Esophagus (tissue), 2 donors: ENCODE data around the gene PGBD1. TPM values are rescaled to one million over a fixed set of nuclear protein-coding genes. Genes with fewer than 3 reads are reported as not detected.
A peak's percentile ranks its signal among the peaks of the same experiment; 100 is the strongest.

Source experiments
- H3K27ac ChIP-seq, 2 donors: one replicate each; pipeline ENCODE4 v1.5.1; 2013; ENCODE audit warnings: low read depth in 2 of 2, mild to moderate bottlenecking in 2 of 2, inconsistent platforms in 1 of 2, low read length in 1 of 2, moderate library complexity in 1 of 2
- H3K27me3 ChIP-seq, 2 donors: one replicate each; pipeline ENCODE4 v1.6.1; 2013; ENCODE audit warnings: low read length in 2 of 2, control low read depth in 1 of 2, mild to moderate bottlenecking in 1 of 2; ENCODE audit not compliant: insufficient read depth in 2 of 2, control insufficient read depth in 1 of 2
- H3K36me3 ChIP-seq, 2 donors: one replicate each; pipeline ENCODE4 v1.6.1; 2013; ENCODE audit warnings: low read length in 1 of 2; ENCODE audit not compliant: control insufficient read depth in 2 of 2, insufficient read depth in 2 of 2
- H3K4me1 ChIP-seq, 2 donors: one replicate each; pipeline ENCODE4 v1.6.1; 2013; ENCODE audit warnings: low read length in 1 of 2; ENCODE audit not compliant: control insufficient read depth in 2 of 2, insufficient read depth in 2 of 2
- H3K4me3 ChIP-seq, 2 donors: one replicate each; pipeline ENCODE4 v1.5.1; 2013; ENCODE audit warnings: low read length in 2 of 2, mild to moderate bottlenecking in 2 of 2, low read depth in 1 of 2, moderate library complexity in 1 of 2
- H3K9me3 ChIP-seq, 2 donors: one replicate each; pipeline ENCODE4 v1.6.1; 2013; ENCODE audit warnings: mild to moderate bottlenecking in 2 of 2, low read depth in 1 of 2, low read length in 1 of 2, moderate library complexity in 1 of 2; ENCODE audit not compliant: control insufficient read depth in 2 of 2, insufficient read depth in 1 of 2
- WGBS, 2 donors: extraction: QIAGEN DNeasy Blood & Tissue Kit; methylation state at CpG; one replicate each; pipeline ENCODE4 v1.1.7; 2013; 5-methylcytosine and 5-hydroxymethylcytosine counted together
- polyA plus RNA-seq, 2 donors: library from polyadenylated mRNA; stranded (reverse); fragments of 200-250 nt; gene quantifications; one replicate each; pipeline ENCODE4 v1.2.3, GENCODE V29; 2013
- donor health status: healthy with polysubstance abuse.
- donor health status: Bipolar disorder and iron deficiency.

The PGBD1 gene
- polyA plus RNA-seq, 2 donors: 1.3 to 1.7 TPM

GRCh38 chr6:28250747-28251146 lies 30.6 kb upstream of the PGBD1 start:
- 84 to 88% methylated on average over 2 of the region's 2 CpGs for WGBS, 2 donors
- Histone ChIP-seq H3K27ac (no peak overlapping the region), H3K9me3 (no peaks in the 10 kb centered on the region), H3K4me3 (peak overlapping the region in 1 of 2 donors; percentile 88), H3K36me3 (peaks cover 10% of the 10 kb centered on the region in 2 donors), H3K27me3 (no peaks in the 10 kb centered on the region), H3K4me1 (peaks cover 0 to 3% of the 10 kb centered on the region in 2 donors)

- 0 to 1% methylated on average over 23 to 25 of the region's 25 CpGs for WGBS, 2 donors
Measured at GRCh38 chr6:28251661-28252008, 29.7 kb upstream of the PGBD1 start.

GRCh38 chr6:28252009-28252975 lies 29.1 kb upstream of the PGBD1 start, which contains the start of gene ZKSCAN4:
ZKSCAN4 (minus strand) TSS chr6:28252269; CDS start chr6:28251980, 289 bp downstream.
- H3K27me3 ChIP-seq: no peaks in the 10 kb centered on the region
- no peaks in the 10 kb centered on the region for H3K9me3 ChIP-seq
- H3K36me3 ChIP-seq: peaks cover 0 to 10% of the 10 kb centered on the region in 2 donors
- peak within 1 kb of the TSS in 1 of 2 donors; percentile 51 for H3K27ac ChIP-seq
- peak within 1 kb of the TSS; percentile 60 to 88 for H3K4me3 ChIP-seq
- WGBS, 2 donors: 7 to 8% methylated on average over 14 of the region's 14 CpGs
- peaks cover 0 to 3% of the 10 kb centered on the region in 2 donors for H3K4me1 ChIP-seq

More at GRCh38 chr6:28251661-28252008, 29.7 kb upstream of the PGBD1 start:
- no peak overlapping the region for H3K27ac ChIP-seq
- H3K4me3 ChIP-seq: peak overlapping the region; percentile 60 to 88
- peaks cover 0 to 3% of the 10 kb centered on the region in 2 donors for H3K4me1 ChIP-seq
- no peaks in the 10 kb centered on the region for H3K9me3 ChIP-seq
- peaks cover 3 to 10% of the 10 kb centered on the region in 2 donors for H3K36me3 ChIP-seq
- no peaks in the 10 kb centered on the region for H3K27me3 ChIP-seq

GRCh38 chr6:28254121-28254519 lies 27.3 kb upstream of the PGBD1 start:
- peaks cover 0 to 5% of the 10 kb centered on the region in 2 donors for H3K4me1 ChIP-seq
- no peak overlapping the region for H3K27ac ChIP-seq
- H3K9me3 ChIP-seq: peaks cover 0 to 1% of the 10 kb centered on the region in 2 donors
- 74 to 85% methylated on average over 1 of the region's 1 CpG for WGBS, 2 donors
- no peak overlapping the region for H3K4me3 ChIP-seq
- no peaks in the 10 kb centered on the region for H3K36me3 ChIP-seq
- no peaks in the 10 kb centered on the region for H3K27me3 ChIP-seq

- Histone ChIP-seq H3K27ac (no peak overlapping the region), H3K27me3 (no peaks in the 10 kb centered on the region), H3K4me1 (peaks cover 0 to 8% of the 10 kb centered on the region in 2 donors), H3K4me3 (no peak overlapping the region), H3K36me3 (no peaks in the 10 kb centered on the region), H3K9me3 (peaks cover 0 to 13% of the 10 kb centered on the region in 2 donors)
- WGBS, 2 donors: 0 to 5% methylated on average over 1 of the region's 1 CpG
Measured at GRCh38 chr6:28257042-28257441, 24.3 kb upstream of the PGBD1 start.

GRCh38 chr6:28258877-28259777 lies 22.2 kb upstream of the PGBD1 start, which contains the start of gene NKAPL:
NKAPL (plus strand) TSS chr6:28259297; CDS start chr6:28259372, 75 bp downstream.
- no peaks in the 10 kb centered on the region for H3K36me3 ChIP-seq
- H3K4me1 ChIP-seq: peaks cover 0 to 5% of the 10 kb centered on the region in 2 donors
- H3K27ac ChIP-seq: no peak within 1 kb of the TSS
- peak within 1 kb of the TSS; percentile 39 to 56 for H3K4me3 ChIP-seq
- WGBS, 2 donors: 35 to 39% methylated on average over 58 of the region's 58 CpGs
- H3K27me3 ChIP-seq: no peaks in the 10 kb centered on the region
- H3K9me3 ChIP-seq: peaks cover 0 to 13% of the 10 kb centered on the region in 2 donors

- WGBS, 2 donors: 58% methylated on average over 2 of the region's 2 CpGs
- Histone ChIP-seq H3K4me1 (peaks cover 0 to 5% of the 10 kb centered on the region in 2 donors), H3K9me3 (peaks cover 0 to 13% of the 10 kb centered on the region in 2 donors), H3K27me3 (no peaks in the 10 kb centered on the region), H3K36me3 (no peaks in the 10 kb centered on the region), H3K27ac (no peak overlapping the region), H3K4me3 (no peak overlapping the region)
Measured at GRCh38 chr6:28263922-28264321, 17.4 kb upstream of the PGBD1 start.

- H3K4me1 ChIP-seq: no peaks in the 10 kb centered on the region
- no peak overlapping the region for H3K27ac ChIP-seq
- no peaks in the 10 kb centered on the region for H3K27me3 ChIP-seq
- peaks cover 0 to 6% of the 10 kb centered on the region in 2 donors for H3K9me3 ChIP-seq
- no peak overlapping the region for H3K4me3 ChIP-seq
- no peaks in the 10 kb centered on the region for H3K36me3 ChIP-seq
- 54 to 67% methylated on average over 4 of the region's 4 CpGs for WGBS, 2 donors
Measured at GRCh38 chr6:28264834-28265401, 16.5 kb upstream of the PGBD1 start.

- no peaks in the 10 kb centered on the region for H3K27me3 ChIP-seq
- 7 to 8% methylated on average over 5 of the region's 5 CpGs for WGBS, 2 donors
- H3K9me3 ChIP-seq: peaks cover 0 to 3% of the 10 kb centered on the region in 2 donors
- H3K4me1 ChIP-seq: no peaks in the 10 kb centered on the region
- peak overlapping the region in 1 of 2 donors; percentile 76 for H3K4me3 ChIP-seq
- no peak overlapping the region for H3K27ac ChIP-seq
- no peaks in the 10 kb centered on the region for H3K36me3 ChIP-seq
Measured at GRCh38 chr6:28266563-28266961, 14.8 kb upstream of the PGBD1 start.
